Activated T-helper 2 cell treated with anti-CD3 and anti-CD28 coated beads, Interferon-gamma antibody, Interleukin-2, Interleukin-4, amounts not matched to agents 10 μg/mL and 5 μg/mL and 100 μg/mL, durations not matched to agents 14 hours and 24 hours and 36 hours (primary cell): ENCODE data around the gene NT5C. TPM values are rescaled to one million over a fixed set of nuclear protein-coding genes. Genes with fewer than 3 reads are reported as not detected.
"Not testable (repeated sequence)": the region's sequence is repeated elsewhere in the genome, so short reads cannot be mapped to it uniquely, and the experiment has no call there.

ENCODE experiments used
- DNase-seq: peaks from one replicate; pipeline ENCODE4 v3.0.0; 2021; ENCODE audit warnings: low spot score
- H3K27ac Mint-ChIP-seq: one replicate; pipeline ENCODE4 v1.8.0; 2021; ENCODE audit warnings: mixed read lengths
- H3K27me3 Mint-ChIP-seq: one replicate; pipeline ENCODE4 v1.8.0; 2021; ENCODE audit warnings: low read depth, mixed read lengths
- H3K36me3 Mint-ChIP-seq: one replicate; pipeline ENCODE4 v1.8.0; 2021; ENCODE audit warnings: low read depth, mixed read lengths
- H3K4me1 Mint-ChIP-seq: one replicate; pipeline ENCODE4 v1.8.0; 2021; ENCODE audit warnings: low read depth, mixed read lengths
- H3K4me3 Mint-ChIP-seq: one replicate; pipeline ENCODE4 v1.8.0; 2021; ENCODE audit warnings: low read depth, mild to moderate bottlenecking, moderate library complexity, mixed read lengths
- H3K9me3 Mint-ChIP-seq: one replicate; pipeline ENCODE4 v1.8.0; 2021; ENCODE audit warnings: mixed read lengths
- intact Hi-C: fragments of 100-400 bp; cut with micrococcal nuclease; formaldehyde crosslinking; loops from one replicate; pipeline ENCODE4 v1.15.1; 2023
- total RNA-seq: library from RNA; stranded (reverse); gene quantifications from 2 replicates; pipeline ENCODE4 v1.2.3, GENCODE V29; 2022

NT5C gene
- total RNA-seq = 72.7 and 86.6 TPM in 2 replicates

GRCh38 chr17:75131278-75132017 is at the start of gene NT5C:
NT5C (minus strand) TSS chr17:75131742; CDS start chr17:75131707, 35 bp downstream.
- DNase-seq = peak; percentile 67
- peaks cover 30% of the 10 kb centered on the region for H3K36me3 Mint-ChIP-seq
- no peaks in the 10 kb centered on the region for H3K9me3 Mint-ChIP-seq
- peaks cover 9% of the 10 kb centered on the region for H3K4me1 Mint-ChIP-seq
- H3K27ac Mint-ChIP-seq = peak within 1 kb of the TSS; percentile 83
- intact Hi-C loops = loop anchor here (1.0 to 10.0 kb wide), 2 partner anchors 23 to 53 kb away; partner anchors contain the start of genes JPT1 and SUMO2
- no peaks in the 10 kb centered on the region for H3K27me3 Mint-ChIP-seq
- H3K4me3 Mint-ChIP-seq = peak within 1 kb of the TSS; percentile 88

DNA sequence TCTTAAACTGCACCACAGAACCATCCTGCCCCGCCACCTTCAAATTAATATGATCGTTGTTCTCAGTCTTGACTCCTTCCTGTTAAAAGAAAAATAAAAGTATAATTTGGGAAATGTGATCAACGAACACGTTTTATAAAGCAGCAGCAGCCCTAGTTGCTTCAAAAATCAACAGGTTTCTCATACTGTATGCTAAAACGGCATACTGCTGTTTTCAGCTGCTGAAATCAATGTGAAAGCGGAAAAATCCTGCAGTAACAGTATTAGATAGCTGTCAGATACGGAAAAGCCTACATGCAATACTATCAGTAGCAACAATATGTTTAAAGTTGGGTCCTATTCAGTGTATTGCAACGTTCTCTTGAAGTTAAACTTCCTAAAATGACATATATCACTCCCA is 49.6 kb upstream of the NT5C start:
- H3K9me3 Mint-ChIP-seq = no peaks in the 10 kb centered on the region
- no peak for DNase-seq
- H3K27ac Mint-ChIP-seq = peak overlapping the region; percentile 61
- peaks cover 32% of the 10 kb centered on the region for H3K4me1 Mint-ChIP-seq
- intact Hi-C loops = loop anchor here (5.0 to 10.0 kb wide), 2 partner anchors 46 to 81 kb away; partner anchors contain the start of genes GGA3, MRPS7 and NT5C
- no peaks in the 10 kb centered on the region for H3K27me3 Mint-ChIP-seq
- peaks cover 37% of the 10 kb centered on the region for H3K36me3 Mint-ChIP-seq
- peak overlapping the region; percentile 88 for H3K4me3 Mint-ChIP-seq

DNA sequence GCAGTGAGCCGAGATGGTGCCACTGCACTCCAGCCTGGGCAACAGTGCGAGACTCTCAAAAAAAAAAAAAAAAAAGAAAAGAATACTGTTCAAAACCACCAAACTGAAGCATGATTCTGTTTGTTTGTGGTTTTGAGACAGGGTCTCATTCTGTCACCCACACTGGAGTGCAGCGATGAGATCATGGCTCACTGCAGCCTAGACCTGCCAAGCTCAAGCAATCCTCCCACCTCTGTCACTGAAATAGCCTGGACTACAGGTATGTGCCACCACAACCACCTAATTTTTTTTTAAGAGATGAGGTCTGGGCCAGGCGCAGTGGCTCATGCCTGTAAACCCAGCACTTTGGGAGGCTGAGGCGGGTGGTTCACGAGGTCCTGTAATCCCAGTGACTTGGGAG is 46.9 kb upstream of the NT5C start:
- Mint-ChIP-seq H3K36me3 (peaks cover 53% of the 10 kb centered on the region), H3K27me3 (no peaks in the 10 kb centered on the region), H3K4me1 (peaks cover 22% of the 10 kb centered on the region), H3K27ac (no peak overlapping the region), H3K4me3 (no peak overlapping the region), H3K9me3 (no peaks in the 10 kb centered on the region)
- intact Hi-C loops = no loop called here
- DNase-seq = no peak

DNA sequence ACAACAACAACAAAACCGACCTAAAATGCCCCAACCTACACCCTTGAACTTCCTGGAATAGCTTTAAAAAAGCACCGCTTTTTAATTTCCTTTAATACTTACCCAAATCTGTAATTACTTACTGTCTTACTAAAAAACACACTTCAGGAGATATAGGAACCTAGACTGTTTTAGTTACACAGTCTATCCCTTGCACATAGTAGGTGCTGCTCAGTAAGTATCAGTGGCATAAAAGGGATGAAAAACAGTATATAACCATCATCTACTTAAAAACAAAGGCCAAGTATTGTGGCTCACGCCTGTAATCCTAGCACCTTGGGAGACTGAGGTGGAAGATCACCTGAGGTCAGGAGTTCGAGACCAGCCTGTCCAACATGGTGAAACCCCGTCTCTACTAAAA is 45.1 kb upstream of the NT5C start:
- no peak overlapping the region for H3K4me3 Mint-ChIP-seq
- peaks cover 24% of the 10 kb centered on the region for H3K4me1 Mint-ChIP-seq
- H3K9me3 Mint-ChIP-seq = no peaks in the 10 kb centered on the region
- H3K27ac Mint-ChIP-seq = no peak overlapping the region
- H3K36me3 Mint-ChIP-seq = peaks cover 64% of the 10 kb centered on the region
- H3K27me3 Mint-ChIP-seq = no peaks in the 10 kb centered on the region
- DNase-seq = no peak
- intact Hi-C loops = no loop called here

GRCh38 chr17:75174996-75175395 is 43.5 kb upstream of the NT5C start:
- intact Hi-C loops = loop anchor here (5.0 kb wide), 1 partner anchor 63 kb away; no protein-coding TSS in a partner anchor
- Mint-ChIP-seq H3K4me3 (no peak overlapping the region), H3K9me3 (no peaks in the 10 kb centered on the region), H3K4me1 (peaks cover 17% of the 10 kb centered on the region), H3K27ac (no peak overlapping the region), H3K36me3 (peaks cover 53% of the 10 kb centered on the region), H3K27me3 (no peaks in the 10 kb centered on the region)
- DNase-seq = no peak

GRCh38 chr17:75173526-75173925 is 42.0 kb upstream of the NT5C start:
- H3K27me3 Mint-ChIP-seq = no peaks in the 10 kb centered on the region
- H3K27ac Mint-ChIP-seq = no peak overlapping the region
- H3K9me3 Mint-ChIP-seq = no peaks in the 10 kb centered on the region
- H3K36me3 Mint-ChIP-seq = peaks cover 50% of the 10 kb centered on the region
- no peak overlapping the region for H3K4me3 Mint-ChIP-seq
- intact Hi-C loops = loop anchor here (5.0 kb wide), 1 partner anchor 61 kb away; no protein-coding TSS in a partner anchor
- peaks cover 10% of the 10 kb centered on the region for H3K4me1 Mint-ChIP-seq
- DNase-seq = no peak

GRCh38 chr17:75168998-75169397 is 37.5 kb upstream of the NT5C start:
- H3K27ac Mint-ChIP-seq = no peak overlapping the region
- no peaks in the 10 kb centered on the region for H3K27me3 Mint-ChIP-seq
- peaks cover 4% of the 10 kb centered on the region for H3K4me1 Mint-ChIP-seq
- DNase-seq = no peak
- intact Hi-C loops = no loop called here
- H3K4me3 Mint-ChIP-seq = no peak overlapping the region
- H3K36me3 Mint-ChIP-seq = peaks cover 58% of the 10 kb centered on the region
- H3K9me3 Mint-ChIP-seq = no peaks in the 10 kb centered on the region

DNA sequence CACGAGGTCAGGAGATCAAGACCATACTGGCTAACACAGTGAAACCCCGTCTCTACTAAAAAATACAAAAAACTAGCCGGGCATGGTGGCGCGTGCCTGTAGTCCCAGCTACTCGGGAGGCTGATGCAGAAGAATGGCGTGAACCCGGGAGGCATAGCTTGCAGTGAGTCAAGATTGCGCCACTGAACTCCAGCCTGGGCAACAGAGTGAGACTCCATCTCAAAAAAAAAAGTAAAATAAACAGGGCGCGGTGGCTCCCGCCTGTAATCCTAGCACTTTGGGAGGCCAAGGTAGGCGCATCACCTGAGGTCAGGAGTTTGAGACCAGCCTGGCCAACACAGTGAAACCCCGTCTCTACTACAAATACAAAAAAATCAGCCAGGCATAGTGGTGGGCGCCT is 33.1 kb upstream of the NT5C start:
- H3K27ac Mint-ChIP-seq, H3K4me1 Mint-ChIP-seq, DNase-seq, H3K4me3 Mint-ChIP-seq, intact Hi-C loops, H3K27me3 Mint-ChIP-seq, H3K9me3 Mint-ChIP-seq: not testable (repeated sequence)
- H3K36me3 Mint-ChIP-seq = peaks cover 45% of the 10 kb centered on the region

GRCh38 chr17:75163074-75163473 is 31.5 kb upstream of the NT5C start:
- H3K27ac Mint-ChIP-seq = no peak overlapping the region
- H3K9me3 Mint-ChIP-seq = no peaks in the 10 kb centered on the region
- no peak overlapping the region for H3K4me3 Mint-ChIP-seq
- H3K36me3 Mint-ChIP-seq = peaks cover 39% of the 10 kb centered on the region
- H3K4me1 Mint-ChIP-seq = peaks cover 3% of the 10 kb centered on the region
- DNase-seq = no peak
- intact Hi-C loops = no loop called here
- no peaks in the 10 kb centered on the region for H3K27me3 Mint-ChIP-seq

GRCh38 chr17:75160211-75160610 is 28.7 kb upstream of the NT5C start:
- DNase-seq = no peak
- H3K9me3 Mint-ChIP-seq = no peaks in the 10 kb centered on the region
- peak overlapping the region; percentile 30 for H3K27ac Mint-ChIP-seq
- H3K4me3 Mint-ChIP-seq = no peak overlapping the region
- no peaks in the 10 kb centered on the region for H3K27me3 Mint-ChIP-seq
- intact Hi-C loops = no loop called here
- peaks cover 8% of the 10 kb centered on the region for H3K4me1 Mint-ChIP-seq
- peaks cover 28% of the 10 kb centered on the region for H3K36me3 Mint-ChIP-seq

- no peak overlapping the region for H3K27ac Mint-ChIP-seq
- H3K36me3 Mint-ChIP-seq = peaks cover 23% of the 10 kb centered on the region
- H3K9me3 Mint-ChIP-seq = no peaks in the 10 kb centered on the region
- no peak for DNase-seq
- no peak overlapping the region for H3K4me3 Mint-ChIP-seq
- H3K4me1 Mint-ChIP-seq = peaks cover 16% of the 10 kb centered on the region
- intact Hi-C loops = no loop called here
- no peaks in the 10 kb centered on the region for H3K27me3 Mint-ChIP-seq
These were observed 27.9 kb upstream of the NT5C start for GRCh38 chr17:75159196-75160031.

DNA sequence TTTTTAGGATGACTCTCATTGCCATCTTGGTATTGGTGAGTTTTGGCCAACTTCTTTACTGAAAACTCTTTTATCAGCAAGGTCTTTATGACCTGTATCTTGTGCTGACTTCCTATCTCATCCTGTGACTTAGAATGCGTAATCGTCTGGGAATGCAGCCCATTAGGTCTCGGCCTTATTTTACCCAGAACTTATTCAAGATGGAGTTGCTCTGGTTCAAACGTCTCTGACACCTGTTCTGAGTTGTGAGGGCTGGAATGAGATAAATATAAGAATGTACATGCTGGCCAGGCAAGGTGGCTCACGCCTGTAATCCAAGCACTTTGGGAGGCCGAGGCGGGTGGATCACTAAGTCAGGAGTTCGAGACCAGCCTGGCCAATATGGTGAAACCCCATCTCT is 26.9 kb upstream of the NT5C start:
- H3K27me3 Mint-ChIP-seq, H3K4me3 Mint-ChIP-seq, H3K9me3 Mint-ChIP-seq, DNase-seq, intact Hi-C loops, H3K27ac Mint-ChIP-seq: not testable (repeated sequence)
- H3K4me1 Mint-ChIP-seq = peaks cover 16% of the 10 kb centered on the region
- H3K36me3 Mint-ChIP-seq = peaks cover 20% of the 10 kb centered on the region

- no peak for DNase-seq
- Mint-ChIP-seq H3K9me3 (no peaks in the 10 kb centered on the region), H3K27me3 (no peaks in the 10 kb centered on the region), H3K27ac (peak overlapping the region; percentile 81), H3K36me3 (peaks cover 29% of the 10 kb centered on the region), H3K4me1 (peaks cover 30% of the 10 kb centered on the region), H3K4me3 (no peak overlapping the region)
- intact Hi-C loops = no loop called here
These were observed 23.7 kb upstream of the NT5C start for GRCh38 chr17:75155191-75155601.
